Vagina (tissue), 2 donors: Measurements from ENCODE around the gene EYS.

ENCODE experiments used
- POLR2AphosphoS5 ChIP-seq, 2 donors: sonication (generic); formaldehyde crosslinking; IDR thresholded peaks; one replicate each; pipeline ENCODE4 v1.9.0; 2017; ENCODE audit warnings: antibody characterized with exemption in 2 of 2, mild to moderate bottlenecking in 2 of 2, low read depth in 1 of 2; ENCODE audit not compliant: insufficient read depth in 1 of 2
- TF ChIP-seq, protein P1 (sequence below), 3 experiments: fragments of 450-650 bp in 2 of 3; fragments of 200-600 bp in 1 of 3; sonication (generic) in 1 of 3; IDR thresholded peaks; one replicate each; pipeline ENCODE4 v1.5.1; 2017 to 2019; ENCODE audit warnings: antibody characterized with exemption in 3 of 3, mild to moderate bottlenecking in 2 of 3, moderate library complexity in 2 of 3

DNA sequence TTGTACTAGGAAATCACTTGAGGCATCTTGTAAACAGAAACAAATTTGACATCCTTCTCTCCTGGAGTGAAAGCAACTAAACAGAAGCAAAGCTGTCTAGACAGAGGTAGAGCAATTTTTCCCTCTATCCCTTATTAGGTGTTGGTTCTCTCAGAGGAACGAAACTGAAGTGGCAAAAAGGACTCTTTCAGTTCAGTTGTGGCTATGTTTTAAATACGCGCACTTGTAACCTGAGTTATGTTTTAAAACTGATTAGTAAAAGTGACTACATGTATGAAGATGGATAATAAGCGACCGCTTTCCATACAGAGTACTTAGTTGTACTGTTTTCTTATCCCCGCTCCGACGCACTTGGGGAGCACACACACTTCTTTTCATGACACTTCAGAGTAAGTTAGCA is 1520.4 kb downstream of the EYS start:
- TF ChIP-seq, protein P1, sequence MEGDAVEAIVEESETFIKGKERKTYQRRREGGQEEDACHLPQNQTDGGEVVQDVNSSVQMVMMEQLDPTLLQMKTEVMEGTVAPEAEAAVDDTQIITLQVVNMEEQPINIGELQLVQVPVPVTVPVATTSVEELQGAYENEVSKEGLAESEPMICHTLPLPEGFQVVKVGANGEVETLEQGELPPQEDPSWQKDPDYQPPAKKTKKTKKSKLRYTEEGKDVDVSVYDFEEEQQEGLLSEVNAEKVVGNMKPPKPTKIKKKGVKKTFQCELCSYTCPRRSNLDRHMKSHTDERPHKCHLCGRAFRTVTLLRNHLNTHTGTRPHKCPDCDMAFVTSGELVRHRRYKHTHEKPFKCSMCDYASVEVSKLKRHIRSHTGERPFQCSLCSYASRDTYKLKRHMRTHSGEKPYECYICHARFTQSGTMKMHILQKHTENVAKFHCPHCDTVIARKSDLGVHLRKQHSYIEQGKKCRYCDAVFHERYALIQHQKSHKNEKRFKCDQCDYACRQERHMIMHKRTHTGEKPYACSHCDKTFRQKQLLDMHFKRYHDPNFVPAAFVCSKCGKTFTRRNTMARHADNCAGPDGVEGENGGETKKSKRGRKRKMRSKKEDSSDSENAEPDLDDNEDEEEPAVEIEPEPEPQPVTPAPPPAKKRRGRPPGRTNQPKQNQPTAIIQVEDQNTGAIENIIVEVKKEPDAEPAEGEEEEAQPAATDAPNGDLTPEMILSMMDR (IDR thresholded peaks at IDR 0.05), result no peak
- TF ChIP-seq POLR2AphosphoS5 (IDR thresholded peaks at IDR 0.05; ENCODE audit: insufficient read depth in 1 of 2, low read depth in 1 of 2), result no peak
